Activated B cell treated with CpG ODN at 0.5 μM for 24 hours (primary cell): Measurements from ENCODE around the gene LACTB. TPM values are rescaled to one million over a fixed set of nuclear protein-coding genes. Genes with fewer than 3 reads are reported as not detected.
A peak's percentile ranks its signal among the peaks of the same experiment; 100 is the strongest.

Experiments
- ATAC-seq: fragments of 200-7000 bp; cut with Tn5 transposase; one replicate; pipeline ENCODE4 v1.10.0; 2021; ENCODE audit warnings: low read depth, mild to moderate bottlenecking, moderate library complexity
- CTCF ChIA-PET: fragments of 350-600 bp; sonication (Branson Sonifier 250); formaldehyde crosslinking; loops from one replicate; lab custom pipeline; 2021; ENCODE audit warnings: antibody characterized with exemption; lab: Charles Lee
- POLR2A ChIA-PET: fragments of 350-600 bp; sonication (Branson Sonifier 250); formaldehyde crosslinking; loops from one replicate; lab custom pipeline; 2021; ENCODE audit warnings: antibody characterized with exemption; lab: Charles Lee
- DNase-seq: peaks from one replicate; pipeline ENCODE4 v3.0.0; 2022
- H3K27ac Mint-ChIP-seq: one replicate; pipeline ENCODE4 v1.8.0; 2020; ENCODE audit warnings: mixed read lengths
- H3K27me3 Mint-ChIP-seq: one replicate; pipeline ENCODE4 v1.8.0; 2021; ENCODE audit warnings: mixed read lengths
- H3K36me3 Mint-ChIP-seq: one replicate; pipeline ENCODE4 v1.8.0; 2021; ENCODE audit warnings: low read depth, mixed read lengths
- H3K4me1 Mint-ChIP-seq: one replicate; pipeline ENCODE4 v1.8.0; 2021; ENCODE audit warnings: mixed read lengths
- H3K4me3 Mint-ChIP-seq: one replicate; pipeline ENCODE4 v1.8.0; 2020; ENCODE audit warnings: mild to moderate bottlenecking, mixed read lengths
- H3K9me3 Mint-ChIP-seq: one replicate; pipeline ENCODE4 v1.8.0; 2020; ENCODE audit warnings: mixed read lengths
- CTCF ChIP-seq: fragments of 200-600 bp; IDR thresholded peaks from one replicate; pipeline ENCODE4 v1.8.0; 2022; ENCODE audit warnings: antibody characterized with exemption, mild to moderate bottlenecking
- intact Hi-C: fragments of 100-400 bp; cut with micrococcal nuclease; formaldehyde crosslinking; loops from one replicate; pipeline ENCODE4 v1.15.1; 2024
- total RNA-seq: library from RNA; stranded (reverse); gene quantifications from 2 replicates; pipeline ENCODE4 v1.2.3, GENCODE V29; 2022

LACTB gene
- total RNA-seq, 1 donor from 2014 or later, result 28.1 TPM

GRCh38 chr15:63122002-63122875 is 578 bp downstream of the LACTB start:
- peak overlapping the region; percentile 86 for H3K27ac Mint-ChIP-seq
- no peak for TF ChIP-seq CTCF
- H3K36me3 Mint-ChIP-seq, result peaks cover 26% of the 10 kb centered on the region
- ATAC-seq, result peak; percentile 88
- H3K4me3 Mint-ChIP-seq, result peak overlapping the region; percentile 86
- DNase-seq, result peak; percentile 77
- ChIA-PET CTCF (no interaction called here), POLR2A (interaction anchor here (0.5 to 1.3 kb wide), 8 partner anchors 35 to 1039 kb away, joined by 3 to 6 read pairs (median 4); partner anchors contain the start of gene RPS27L)
- no peaks in the 10 kb centered on the region for H3K27me3 Mint-ChIP-seq
- H3K9me3 Mint-ChIP-seq, result peaks cover 13% of the 10 kb centered on the region
- intact Hi-C loops, result loop anchor here (1.0 to 10.0 kb wide), 7 partner anchors 35 to 973 kb away; partner anchors contain the start of genes APH1B, CIAO2A, RPS27L and SNX1
- peaks cover 15% of the 10 kb centered on the region for H3K4me1 Mint-ChIP-seq

GRCh38 chr15:63124506-63124905 is 2.8 kb downstream of the LACTB start:
- H3K4me1 Mint-ChIP-seq, result peaks cover 15% of the 10 kb centered on the region
- CTCF ChIA-PET, result no interaction called here
- POLR2A ChIA-PET, result no interaction called here
- H3K4me3 Mint-ChIP-seq, result no peak overlapping the region
- H3K36me3 Mint-ChIP-seq, result peaks cover 36% of the 10 kb centered on the region
- intact Hi-C loops, result loop anchor here (5.0 to 10.0 kb wide), 4 partner anchors 88 to 970 kb away; partner anchors contain the start of genes CIAO2A, SNX1 and USP3
- DNase-seq (no peak), ATAC-seq (no peak)
- no peak for TF ChIP-seq CTCF
- no peak overlapping the region for H3K27ac Mint-ChIP-seq
- H3K9me3 Mint-ChIP-seq, result peaks cover 9% of the 10 kb centered on the region
- no peaks in the 10 kb centered on the region for H3K27me3 Mint-ChIP-seq

GRCh38 chr15:63126726-63127125 is 5.1 kb downstream of the LACTB start:
- CTCF ChIA-PET, result no interaction called here

GRCh38 chr15:63133786-63134185 is 12.1 kb downstream of the LACTB start:
- peaks cover 48% of the 10 kb centered on the region for H3K36me3 Mint-ChIP-seq
- CTCF ChIA-PET, result interaction anchor here (1.0 kb wide), 1 partner anchor 58 kb away, joined by 3 read pairs; no protein-coding TSS in a partner anchor

More at GRCh38 chr15:63126726-63127125, 5.1 kb downstream of the LACTB start:
- Mint-ChIP-seq H3K4me1 (peaks cover 9% of the 10 kb centered on the region), H3K9me3 (no peaks in the 10 kb centered on the region), H3K27ac (no peak overlapping the region), H3K4me3 (no peak overlapping the region), H3K27me3 (no peaks in the 10 kb centered on the region), H3K36me3 (peaks cover 53% of the 10 kb centered on the region)
- no peak for DNase-seq
- no peak for TF ChIP-seq CTCF
- no peak for ATAC-seq
- intact Hi-C loops, result loop anchor here (10.0 kb wide), 3 partner anchors 278 to 968 kb away; partner anchors contain the start of genes CIAO2A, SNX1 and USP3
- POLR2A ChIA-PET, result no interaction called here

More at GRCh38 chr15:63133786-63134185, 12.1 kb downstream of the LACTB start:
- TF ChIP-seq CTCF, result no peak
- H3K4me3 Mint-ChIP-seq, result no peak overlapping the region
- no peaks in the 10 kb centered on the region for H3K9me3 Mint-ChIP-seq
- no peak overlapping the region for H3K27ac Mint-ChIP-seq
- H3K27me3 Mint-ChIP-seq, result no peaks in the 10 kb centered on the region
- DNase-seq (no peak), ATAC-seq (no peak)
- intact Hi-C loops, result no loop called here
- POLR2A ChIA-PET, result no interaction called here
- peaks cover 12% of the 10 kb centered on the region for H3K4me1 Mint-ChIP-seq
